K562 (cell line): ENCODE data around the gene HADHB. TPM values are rescaled to one million over a fixed set of nuclear protein-coding genes. Genes with fewer than 3 reads are reported as not detected.

Experiments used
- CBX2 ChIP-seq: fragments of 200-600 bp; sonication (generic); IDR thresholded peaks from one replicate; pipeline ENCODE4 v1.6.1; 2012; ENCODE audit warnings: mild to moderate bottlenecking, low read length, inconsistent platforms; ENCODE audit not compliant: insufficient read depth, poor library complexity, severe bottlenecking
- CREBBP ChIP-seq: IDR thresholded peaks from one replicate; pipeline ENCODE4 v1.6.1; 2012; ENCODE audit warnings: low read depth, mild to moderate bottlenecking, control low read depth, inconsistent platforms, low read length
- NBN ChIP-seq: fragments of 450-650 bp; IDR thresholded peaks from 2 replicates; pipeline ENCODE4 v1.6.1; 2016; ENCODE audit warnings: low read depth, mild to moderate bottlenecking
- RBM17 ChIP-seq: fragments of 200-400 bp; formaldehyde crosslinking; IDR thresholded peaks from 2 replicates; pipeline ENCODE4 v1.6.1; 2017; ENCODE audit warnings: low read depth, mild to moderate bottlenecking, low read length, borderline replicate concordance
- SIX5 ChIP-seq, 2 experiments: IDR thresholded peaks; 2 replicates each; pipeline ENCODE4 v1.6.1; 2011; ENCODE audit warnings: low read length in 2 of 2, borderline replicate concordance in 1 of 2, low read depth in 1 of 2, mild to moderate bottlenecking in 1 of 2, moderate library complexity in 1 of 2; ENCODE audit not compliant: insufficient read depth in 1 of 2
- YBX1 ChIP-seq: fragments of 450-650 bp; IDR thresholded peaks from 2 replicates; pipeline ENCODE4 v1.7.1; 2016; ENCODE audit warnings: mild to moderate bottlenecking
- ZKSCAN3 ChIP-seq: fragments of 250-450 bp; sonication (Bioruptor Pico); IDR thresholded peaks from 2 replicates; pipeline ENCODE4 v1.4.0; 2020
- ZNF143 ChIP-seq: sonication (generic); formaldehyde crosslinking; IDR thresholded peaks from 2 replicates; pipeline ENCODE4 v1.9.0; 2022; ENCODE audit warnings: mild to moderate bottlenecking, missing genetic modification reagents
- polyA plus RNA-seq, 8 experiments: library from polyadenylated mRNA; depleted of rRNA in 4 of 8; stranded (reverse) in 5 of 8; unstranded in 3 of 8; fragments of >200 nt; fragmentation: Nextera tagmentation in 2 of 8; fragmentation: Illumina TruSeq in 1 of 8; extraction: Ambion mirVana in 2 of 8; extraction: Trizol in 1 of 8; gene quantifications; 2 replicates each; pipeline versions ENCODE4 v1.2.1 to v1.2.3, GENCODE V29; 2011 to 2014; ENCODE audit warnings: inconsistent platforms in 1 of 8, missing spikeins in 1 of 8
- total RNA-seq, 7 experiments: library from RNA; depleted of rRNA in 6 of 7; stranded (reverse); fragments of >200 nt in 6 of 7; fragmentation: Illumina TruSeq in 2 of 7; extraction: Trizol in 2 of 7; gene quantifications; 2 replicates each; pipeline versions ENCODE4 v1.2.1 to v1.2.3, GENCODE V29; 2011 to 2021; ENCODE audit warnings: low replicate concordance in 1 of 7
- TF ChIP-seq, protein P1 (sequence below): fragments of 150-350 bp; IDR thresholded peaks from 2 replicates; pipeline ENCODE4 v1.6.1; 2014; ENCODE audit warnings: low read depth, mild to moderate bottlenecking, low read length, borderline replicate concordance
- TF ChIP-seq, protein P2 (sequence below): sonication (generic); formaldehyde crosslinking; IDR thresholded peaks from 2 replicates; pipeline ENCODE4 v1.8.0; 2022; ENCODE audit warnings: mild to moderate bottlenecking, missing genetic modification reagents
- TF ChIP-seq, protein P3 (sequence below): fragments of 250-450 bp; sonication (Bioruptor Pico); IDR thresholded peaks from 2 replicates; pipeline ENCODE4 v1.8.0; 2021; ENCODE audit warnings: moderate library complexity, mild to moderate bottlenecking, inconsistent platforms
- TF ChIP-seq, protein P4 (sequence below): fragments of 450-650 bp; formaldehyde crosslinking; IDR thresholded peaks from 2 replicates; pipeline ENCODE4 v1.4.0; 2022; ENCODE audit warnings: missing genetic modification characterization
- TF ChIP-seq, protein P5 (sequence below), 2 experiments: fragments of 200-800 bp in 1 of 2; sonication (Bioruptor generic) in 1 of 2; sonication (generic) in 1 of 2; formaldehyde crosslinking in 1 of 2; IDR thresholded peaks in 1 of 2; conservative IDR thresholded peaks in 1 of 2; 2 replicates each; pipeline versions ENCODE4 v1.5.0 to v1.6.1; 2016 to 2020; ENCODE audit warnings: missing compliant biosample characterization in 1 of 2, missing genetic modification characterization in 1 of 2, missing genetic modification reagents in 1 of 2

The HADHB gene
- total and polyA plus RNA-seq, 9 of the 15 experiments (the other 6 are each of a cell fraction or from before 2014, with no cell fraction given), result 67.3 to 199 (median 100) TPM

DNA sequence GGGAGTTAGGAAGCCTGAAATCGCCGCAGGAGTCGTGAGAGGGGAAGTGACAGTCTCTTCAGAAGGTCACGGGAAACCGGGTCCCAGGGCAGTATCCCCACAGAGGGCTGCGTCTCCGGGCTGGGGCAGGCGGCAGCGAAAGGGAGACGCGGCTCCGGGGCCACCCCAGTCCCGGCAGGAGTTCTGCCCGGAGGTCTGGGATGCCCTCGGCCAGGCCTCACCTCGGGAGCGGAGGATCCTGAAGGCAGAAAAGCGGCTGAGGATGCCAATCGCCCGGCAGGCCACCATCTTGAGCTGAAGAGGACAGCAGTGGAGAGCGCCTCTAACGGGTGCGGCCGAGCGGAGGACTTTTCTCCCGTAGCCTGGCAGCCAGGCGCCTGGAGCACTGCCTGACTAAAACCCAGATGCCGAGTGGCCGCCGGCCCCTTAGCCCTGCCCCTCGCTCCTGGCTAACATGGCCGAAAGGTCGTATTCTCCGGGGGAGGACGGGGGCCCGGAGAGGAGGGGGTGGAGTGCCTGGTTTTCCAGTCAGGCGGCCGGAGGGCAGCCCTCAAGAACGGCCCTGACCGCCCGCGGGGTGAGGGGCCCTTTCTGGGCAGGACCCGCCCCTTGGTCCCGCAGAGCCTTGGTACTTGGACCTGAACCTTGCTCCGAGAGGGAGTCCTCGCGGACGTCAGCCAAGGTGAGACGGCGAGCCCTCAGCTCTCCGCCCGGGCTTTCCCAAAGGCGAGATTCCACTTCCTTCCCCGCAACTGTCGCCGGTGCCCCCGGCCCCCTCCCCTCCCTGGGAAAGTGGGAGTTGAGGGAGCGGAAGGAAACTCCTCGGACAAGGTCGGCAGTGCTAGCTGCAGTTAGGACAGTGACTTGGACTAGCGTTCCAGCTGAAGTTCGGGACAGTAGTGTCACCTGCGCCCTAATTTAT, at the start of gene HADHB, which contains the start of gene HADHA (continued):
- TF ChIP-seq, protein P1, sequence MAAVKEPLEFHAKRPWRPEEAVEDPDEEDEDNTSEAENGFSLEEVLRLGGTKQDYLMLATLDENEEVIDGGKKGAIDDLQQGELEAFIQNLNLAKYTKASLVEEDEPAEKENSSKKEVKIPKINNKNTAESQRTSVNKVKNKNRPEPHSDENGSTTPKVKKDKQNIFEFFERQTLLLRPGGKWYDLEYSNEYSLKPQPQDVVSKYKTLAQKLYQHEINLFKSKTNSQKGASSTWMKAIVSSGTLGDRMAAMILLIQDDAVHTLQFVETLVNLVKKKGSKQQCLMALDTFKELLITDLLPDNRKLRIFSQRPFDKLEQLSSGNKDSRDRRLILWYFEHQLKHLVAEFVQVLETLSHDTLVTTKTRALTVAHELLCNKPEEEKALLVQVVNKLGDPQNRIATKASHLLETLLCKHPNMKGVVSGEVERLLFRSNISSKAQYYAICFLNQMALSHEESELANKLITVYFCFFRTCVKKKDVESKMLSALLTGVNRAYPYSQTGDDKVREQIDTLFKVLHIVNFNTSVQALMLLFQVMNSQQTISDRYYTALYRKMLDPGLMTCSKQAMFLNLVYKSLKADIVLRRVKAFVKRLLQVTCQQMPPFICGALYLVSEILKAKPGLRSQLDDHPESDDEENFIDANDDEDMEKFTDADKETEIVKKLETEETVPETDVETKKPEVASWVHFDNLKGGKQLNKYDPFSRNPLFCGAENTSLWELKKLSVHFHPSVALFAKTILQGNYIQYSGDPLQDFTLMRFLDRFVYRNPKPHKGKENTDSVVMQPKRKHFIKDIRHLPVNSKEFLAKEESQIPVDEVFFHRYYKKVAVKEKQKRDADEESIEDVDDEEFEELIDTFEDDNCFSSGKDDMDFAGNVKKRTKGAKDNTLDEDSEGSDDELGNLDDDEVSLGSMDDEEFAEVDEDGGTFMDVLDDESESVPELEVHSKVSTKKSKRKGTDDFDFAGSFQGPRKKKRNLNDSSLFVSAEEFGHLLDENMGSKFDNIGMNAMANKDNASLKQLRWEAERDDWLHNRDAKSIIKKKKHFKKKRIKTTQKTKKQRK, result no peak
- TF ChIP-seq RBM17, result no peak
- TF ChIP-seq CREBBP, result no peak
- TF ChIP-seq, protein P2, sequence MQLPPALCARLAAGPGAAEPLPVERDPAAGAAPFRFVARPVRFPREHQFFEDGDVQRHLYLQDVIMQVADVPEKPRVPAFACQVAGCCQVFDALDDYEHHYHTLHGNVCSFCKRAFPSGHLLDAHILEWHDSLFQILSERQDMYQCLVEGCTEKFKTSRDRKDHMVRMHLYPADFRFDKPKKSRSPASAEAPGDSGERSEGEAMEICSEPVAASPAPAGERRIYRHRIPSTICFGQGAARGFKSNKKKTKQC (CRISPR knock-in tag), result 0 out of 2 replicates have a peak, but pooled peaks have one; percentile 30
- TF ChIP-seq, protein P3, sequence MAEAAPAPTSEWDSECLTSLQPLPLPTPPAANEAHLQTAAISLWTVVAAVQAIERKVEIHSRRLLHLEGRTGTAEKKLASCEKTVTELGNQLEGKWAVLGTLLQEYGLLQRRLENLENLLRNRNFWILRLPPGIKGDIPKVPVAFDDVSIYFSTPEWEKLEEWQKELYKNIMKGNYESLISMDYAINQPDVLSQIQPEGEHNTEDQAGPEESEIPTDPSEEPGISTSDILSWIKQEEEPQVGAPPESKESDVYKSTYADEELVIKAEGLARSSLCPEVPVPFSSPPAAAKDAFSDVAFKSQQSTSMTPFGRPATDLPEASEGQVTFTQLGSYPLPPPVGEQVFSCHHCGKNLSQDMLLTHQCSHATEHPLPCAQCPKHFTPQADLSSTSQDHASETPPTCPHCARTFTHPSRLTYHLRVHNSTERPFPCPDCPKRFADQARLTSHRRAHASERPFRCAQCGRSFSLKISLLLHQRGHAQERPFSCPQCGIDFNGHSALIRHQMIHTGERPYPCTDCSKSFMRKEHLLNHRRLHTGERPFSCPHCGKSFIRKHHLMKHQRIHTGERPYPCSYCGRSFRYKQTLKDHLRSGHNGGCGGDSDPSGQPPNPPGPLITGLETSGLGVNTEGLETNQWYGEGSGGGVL (CRISPR knock-in tag), result no peak
- TF ChIP-seq CBX2, result no peak
- TF ChIP-seq ZKSCAN3, result no peak
- TF ChIP-seq YBX1, result no peak
- TF ChIP-seq, protein P4, sequence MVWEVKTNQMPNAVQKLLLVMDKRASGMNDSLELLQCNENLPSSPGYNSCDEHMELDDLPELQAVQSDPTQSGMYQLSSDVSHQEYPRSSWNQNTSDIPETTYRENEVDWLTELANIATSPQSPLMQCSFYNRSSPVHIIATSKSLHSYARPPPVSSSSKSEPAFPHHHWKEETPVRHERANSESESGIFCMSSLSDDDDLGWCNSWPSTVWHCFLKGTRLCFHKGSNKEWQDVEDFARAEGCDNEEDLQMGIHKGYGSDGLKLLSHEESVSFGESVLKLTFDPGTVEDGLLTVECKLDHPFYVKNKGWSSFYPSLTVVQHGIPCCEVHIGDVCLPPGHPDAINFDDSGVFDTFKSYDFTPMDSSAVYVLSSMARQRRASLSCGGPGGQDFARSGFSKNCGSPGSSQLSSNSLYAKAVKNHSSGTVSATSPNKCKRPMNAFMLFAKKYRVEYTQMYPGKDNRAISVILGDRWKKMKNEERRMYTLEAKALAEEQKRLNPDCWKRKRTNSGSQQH (CRISPR knock-in tag), result no peak
- no peak for TF ChIP-seq ZNF143
- no peak for TF ChIP-seq SIX5 (IDR thresholded peaks at IDR 0.05; ENCODE audit: borderline replicate concordance in 1 of 2, insufficient read depth in 1 of 2, low read depth in 1 of 2, low read length in 2 of 2)
- TF ChIP-seq NBN, result peak; percentile 24; the same call in 1 of the 2 replicates
- TF ChIP-seq, protein P5, sequence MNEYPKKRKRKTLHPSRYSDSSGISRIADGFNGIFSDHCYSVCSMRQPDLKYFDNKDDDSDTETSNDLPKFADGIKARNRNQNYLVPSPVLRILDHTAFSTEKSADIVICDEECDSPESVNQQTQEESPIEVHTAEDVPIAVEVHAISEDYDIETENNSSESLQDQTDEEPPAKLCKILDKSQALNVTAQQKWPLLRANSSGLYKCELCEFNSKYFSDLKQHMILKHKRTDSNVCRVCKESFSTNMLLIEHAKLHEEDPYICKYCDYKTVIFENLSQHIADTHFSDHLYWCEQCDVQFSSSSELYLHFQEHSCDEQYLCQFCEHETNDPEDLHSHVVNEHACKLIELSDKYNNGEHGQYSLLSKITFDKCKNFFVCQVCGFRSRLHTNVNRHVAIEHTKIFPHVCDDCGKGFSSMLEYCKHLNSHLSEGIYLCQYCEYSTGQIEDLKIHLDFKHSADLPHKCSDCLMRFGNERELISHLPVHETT (CRISPR knock-in tag; conservative IDR thresholded peaks at IDR 0.05 in 1 of 2, IDR thresholded peaks at IDR 0.05 in 1 of 2), result peak in 1 of 2 experiments; percentile 75; a peak in 2 of 4 replicates
